GM18499 (cell line): ENCODE data around the gene CENPT.
"Not testable (repeated sequence)": the region's sequence is repeated elsewhere in the genome, so short reads cannot be mapped to it uniquely, and the experiment has no call there.

Experiments used
- ATAC-seq: cut with Tn5 transposase; IDR thresholded peaks from one replicate; pipeline ENCODE4 v1.9.1; 2021; ENCODE audit warnings: moderate number of reproducible peaks; ENCODE audit not compliant: insufficient read depth, unreplicated experiment

Gene CENPT

GRCh38 chr16:67877064-67877463 is 29.6 kb upstream of the CENPT start:
- no peak for ATAC-seq

DNA sequence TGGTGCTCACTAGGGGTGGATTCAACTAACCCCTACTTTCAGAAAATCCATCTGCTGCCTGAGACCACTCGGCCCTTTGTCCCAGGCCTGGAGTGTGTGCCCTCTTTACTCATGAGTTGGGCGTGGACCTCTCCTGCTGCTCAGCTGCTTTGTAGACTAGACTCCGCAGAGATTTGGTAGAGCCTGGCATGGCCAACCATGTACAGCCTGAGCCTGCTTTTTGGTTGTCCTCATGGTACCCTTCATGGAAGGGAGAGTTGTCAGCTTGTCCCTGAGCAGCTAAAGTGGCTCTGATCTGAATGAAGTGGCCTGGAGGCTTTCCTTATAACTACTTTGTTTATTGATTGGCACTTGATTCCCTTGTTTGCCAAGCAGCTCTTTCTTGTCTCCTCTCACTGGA is 26.9 kb upstream of the CENPT start:
- no peak for ATAC-seq

DNA sequence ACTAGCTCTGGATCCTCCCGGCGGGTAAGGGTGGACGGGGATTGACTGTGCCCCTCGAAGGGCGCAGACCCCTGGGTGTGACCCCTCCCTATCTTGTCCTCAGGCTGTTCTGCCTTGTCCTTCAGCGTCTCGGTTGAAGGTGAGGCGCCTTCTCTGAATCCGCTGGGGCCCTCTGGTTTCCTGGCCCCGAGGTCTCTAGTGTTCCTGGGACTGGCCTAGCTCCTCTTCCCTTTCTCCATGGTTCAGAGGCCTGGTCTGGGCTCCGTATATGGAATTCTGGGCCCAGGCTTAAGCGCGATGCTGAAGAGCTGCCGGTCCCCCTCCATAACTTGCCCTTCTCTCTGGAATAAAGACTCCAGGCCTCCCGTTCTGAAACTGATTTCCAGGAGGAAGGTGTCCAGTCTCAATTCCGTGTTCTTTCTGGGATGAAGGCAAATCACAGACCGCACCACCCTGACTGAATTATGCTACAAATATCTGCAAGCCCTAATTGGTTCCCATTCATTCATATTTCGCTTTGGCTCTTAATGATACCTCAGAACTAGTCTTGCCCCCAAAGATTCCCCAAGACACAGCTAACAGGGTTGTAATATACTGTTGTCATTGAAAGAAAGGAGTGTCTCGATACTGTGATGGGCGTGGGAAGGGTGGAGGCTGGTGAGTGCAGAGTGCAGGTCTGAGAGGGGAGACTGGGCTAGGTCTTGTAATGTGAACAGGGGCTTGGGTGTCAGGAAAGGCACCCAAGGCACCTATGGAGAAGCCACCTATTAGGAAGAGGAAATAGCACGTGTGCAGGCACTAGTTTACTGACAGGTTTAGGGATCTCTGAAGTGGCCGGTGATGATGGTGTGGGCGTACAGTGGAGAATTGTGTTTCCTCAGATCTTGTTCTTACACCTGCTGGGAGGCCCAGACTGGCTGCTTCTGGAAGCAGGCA is 26.2 kb upstream of the CENPT start:
- ATAC-seq: no peak

- ATAC-seq: no peak
These were observed 25.3 kb upstream of the CENPT start, which contains the start of gene EDC4 for GRCh38 chr16:67872631-67873434. TSS of gene EDC4 (plus strand) at chr16:67873052. CDS start at chr16:67873262, 210 bp downstream.

GRCh38 chr16:67872131-67872630 is 24.7 kb upstream of the CENPT start:
- ATAC-seq: no peak

DNA sequence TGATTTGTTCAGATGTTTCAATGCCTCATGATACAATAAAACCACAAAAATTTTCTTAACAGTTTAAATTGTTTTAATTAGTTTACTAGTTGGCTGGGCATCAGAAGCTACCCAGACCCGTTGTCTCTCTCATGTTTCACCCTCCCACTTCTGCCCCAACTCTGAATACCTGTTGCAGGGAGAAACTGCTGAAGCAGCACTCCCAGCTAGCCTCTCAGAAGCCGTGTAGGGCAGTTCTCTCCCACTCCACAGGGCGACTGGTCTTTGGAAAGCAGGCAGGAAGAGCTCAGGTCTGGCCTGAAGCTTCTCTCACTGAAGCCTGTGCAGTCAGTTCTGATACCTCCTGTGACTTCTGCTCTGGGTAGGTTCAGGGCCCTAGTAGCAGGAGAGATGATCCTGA is 23.8 kb upstream of the CENPT start:
- ATAC-seq: no peak

GRCh38 chr16:67869653-67870052 is 22.2 kb upstream of the CENPT start:
- no peak for ATAC-seq

DNA sequence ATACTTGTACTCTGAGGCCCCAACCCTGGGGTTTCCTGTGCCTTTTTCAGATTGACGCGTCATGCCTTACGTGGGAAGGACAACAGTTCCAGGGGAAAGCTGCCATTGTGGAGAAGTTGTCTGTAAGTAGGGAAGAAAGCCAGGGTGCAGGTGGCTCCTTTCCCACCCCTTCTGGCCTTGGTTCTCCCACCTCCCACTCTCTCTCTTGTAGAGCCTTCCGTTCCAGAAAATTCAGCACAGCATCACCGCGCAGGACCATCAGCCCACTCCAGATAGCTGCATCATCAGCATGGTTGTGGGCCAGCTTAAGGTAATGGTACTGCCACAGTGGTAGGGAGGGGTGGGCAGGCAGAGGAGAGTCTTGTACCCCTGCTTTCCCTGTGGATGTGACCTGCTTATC is 20.8 kb upstream of the CENPT start:
- ATAC-seq: no peak

GRCh38 chr16:67865318-67865717 is 17.8 kb upstream of the CENPT start:
- no peak for ATAC-seq

DNA sequence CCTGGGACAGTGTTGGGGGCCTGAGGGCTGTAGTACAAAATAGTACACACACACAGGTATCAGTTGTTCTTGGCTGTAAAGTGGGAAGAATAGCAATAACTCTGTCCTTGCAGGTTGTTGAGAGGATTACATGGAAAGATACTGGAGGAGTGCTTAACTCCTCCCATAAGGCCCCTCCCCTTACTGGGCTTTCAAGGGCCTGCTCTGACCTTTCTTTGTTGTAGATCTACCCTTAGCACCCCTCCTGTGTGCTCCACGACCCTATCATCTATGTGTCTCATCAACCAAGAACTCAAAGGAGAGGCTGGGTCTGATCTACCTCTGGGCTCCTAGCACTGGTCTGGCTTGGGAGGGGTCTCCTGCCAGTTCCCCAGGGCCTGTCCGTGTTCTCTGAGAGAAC is 17.1 kb upstream of the CENPT start:
- ATAC-seq: no peak

- ATAC-seq: not testable (repeated sequence)
These were observed 16.6 kb upstream of the CENPT start for GRCh38 chr16:67864044-67864443.

DNA sequence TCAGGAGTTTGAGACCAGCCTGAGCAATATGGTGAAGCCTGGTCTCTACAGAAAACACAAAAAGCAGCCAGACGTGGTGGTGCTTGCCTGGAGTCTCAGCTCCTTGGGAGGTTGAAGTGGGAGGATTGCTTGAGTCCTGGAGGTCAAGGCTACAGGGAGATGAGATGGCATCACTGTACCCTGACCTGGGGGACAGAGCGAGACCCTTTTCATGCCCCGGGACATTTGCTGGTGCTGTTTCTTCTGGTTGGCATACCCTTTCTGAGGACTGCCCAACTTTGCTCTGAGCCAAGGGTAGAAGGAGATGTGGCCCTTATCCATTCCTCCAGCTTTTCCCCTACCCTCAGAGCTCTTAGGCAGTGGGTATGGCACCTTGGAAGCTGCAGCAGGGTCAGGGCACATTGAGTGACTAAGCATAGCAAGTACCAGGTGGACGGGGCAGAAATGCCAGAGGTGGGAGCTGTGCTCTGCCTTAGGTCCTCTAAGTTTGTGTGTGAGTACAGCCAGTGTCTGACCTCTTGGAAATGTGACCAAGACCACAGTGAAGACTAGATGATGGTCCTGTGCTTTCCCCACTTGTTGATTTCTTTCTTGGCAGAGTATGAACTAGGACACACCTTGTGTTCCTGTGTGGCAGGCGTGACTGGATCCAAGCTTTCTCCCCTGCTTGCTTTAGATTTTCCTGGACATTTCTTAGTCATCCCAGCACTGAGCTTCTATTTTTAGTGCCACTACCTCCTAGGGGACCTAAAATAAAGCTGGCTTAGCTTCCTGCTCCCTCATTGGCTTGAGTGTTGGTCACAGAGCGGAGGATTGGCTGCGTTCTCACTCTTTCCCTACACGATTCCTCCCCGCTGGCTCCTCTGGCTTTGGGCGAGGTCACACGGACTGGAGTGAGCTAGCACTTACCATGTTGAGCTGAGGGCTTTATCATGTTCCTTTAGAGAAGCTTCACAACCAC is 15.4 kb upstream of the CENPT start:
- ATAC-seq: no peak

DNA sequence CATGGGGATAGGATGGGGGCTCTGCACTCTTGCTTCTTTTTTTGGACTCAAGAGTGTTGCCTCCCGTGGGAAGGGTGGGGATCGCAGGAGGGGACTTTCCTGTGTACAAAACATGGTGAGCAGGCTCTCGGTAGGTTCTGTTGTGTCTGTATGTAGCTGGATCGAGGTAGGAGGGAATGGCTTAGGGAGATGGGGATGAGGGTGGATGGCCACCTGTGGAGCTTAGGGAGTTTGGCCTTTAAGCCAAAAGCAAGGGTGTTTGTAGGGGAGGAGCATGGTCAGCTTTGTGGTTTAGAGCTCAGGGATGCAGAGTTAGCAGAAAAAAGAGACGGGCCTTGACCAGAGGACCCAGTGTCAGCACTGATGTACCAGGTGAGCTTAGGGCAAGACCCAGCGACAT is 14.4 kb upstream of the CENPT start:
- no peak for ATAC-seq

DNA sequence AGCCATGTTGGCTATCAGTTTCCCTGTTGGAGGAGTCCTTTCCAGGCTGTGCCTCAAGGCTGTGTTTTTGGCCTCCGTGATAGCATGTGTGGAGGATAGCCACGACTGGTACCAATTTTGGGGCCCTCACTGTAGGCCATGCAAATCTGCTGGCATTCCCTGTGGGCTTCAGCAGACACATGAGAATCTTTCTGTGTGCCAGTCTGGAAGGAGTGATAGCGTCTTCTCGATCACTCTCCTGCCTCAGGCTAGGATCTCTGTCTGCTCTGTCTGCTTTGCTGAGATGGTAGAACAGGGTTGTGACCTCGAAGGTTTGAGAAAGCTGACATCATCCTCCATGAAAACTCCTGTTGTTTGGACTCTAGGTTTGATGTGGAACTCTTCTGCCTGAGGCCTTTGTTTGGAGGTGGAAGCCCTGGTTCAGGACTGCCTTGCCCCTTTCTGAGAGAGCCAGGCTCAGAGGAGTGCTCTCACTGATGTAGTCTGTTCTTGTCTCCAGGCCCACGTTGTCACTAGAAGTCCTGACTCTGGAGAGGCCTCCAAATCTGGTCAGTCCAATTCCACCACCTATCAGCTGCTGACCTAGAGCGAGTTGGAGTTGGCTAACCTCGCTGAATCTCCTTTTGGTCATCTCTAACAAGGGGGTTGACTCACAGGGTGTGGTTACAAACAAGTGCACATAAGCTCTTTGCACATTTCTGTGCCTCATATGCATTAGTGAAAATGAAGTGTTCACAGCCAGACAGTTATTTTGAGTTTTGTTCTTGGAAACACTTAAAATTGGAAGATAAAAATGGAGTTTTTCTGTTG is 13.3 kb upstream of the CENPT start:
- no peak for ATAC-seq

- ATAC-seq: no peak
These were observed 11.0 kb upstream of the CENPT start for GRCh38 chr16:67858500-67858899.

DNA sequence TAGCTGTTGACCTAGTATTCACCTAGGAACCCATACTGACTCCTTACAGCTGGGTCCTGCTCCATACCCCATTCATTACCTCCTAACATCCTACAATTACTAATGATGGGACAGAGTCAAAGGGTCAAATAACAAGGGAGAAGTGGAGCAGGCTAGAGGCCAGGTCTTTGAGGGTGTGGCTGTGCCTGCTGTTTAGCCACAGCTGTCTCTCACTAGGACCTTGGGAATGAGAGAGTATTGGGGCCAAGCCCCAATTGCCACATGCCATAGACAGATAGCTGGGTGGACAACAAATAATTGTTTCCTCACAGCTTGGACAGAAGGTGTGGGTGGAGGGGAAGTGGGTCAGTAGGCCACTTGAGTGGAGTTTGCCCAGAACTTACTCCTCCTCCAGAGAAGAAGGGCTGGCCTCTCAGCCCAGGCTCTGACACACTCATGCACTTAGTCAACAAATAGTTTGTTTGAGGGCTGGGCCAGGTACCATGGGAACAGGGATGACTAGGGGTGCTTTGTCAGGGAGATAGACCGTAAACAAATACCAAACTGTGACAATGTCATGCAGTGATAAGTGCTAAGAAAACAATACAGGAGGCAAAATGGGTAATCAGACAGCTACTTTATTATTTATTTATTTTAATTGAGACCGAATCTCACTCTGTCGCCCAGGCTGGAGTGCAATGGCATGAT is 10.2 kb upstream of the CENPT start:
- no peak for ATAC-seq

DNA sequence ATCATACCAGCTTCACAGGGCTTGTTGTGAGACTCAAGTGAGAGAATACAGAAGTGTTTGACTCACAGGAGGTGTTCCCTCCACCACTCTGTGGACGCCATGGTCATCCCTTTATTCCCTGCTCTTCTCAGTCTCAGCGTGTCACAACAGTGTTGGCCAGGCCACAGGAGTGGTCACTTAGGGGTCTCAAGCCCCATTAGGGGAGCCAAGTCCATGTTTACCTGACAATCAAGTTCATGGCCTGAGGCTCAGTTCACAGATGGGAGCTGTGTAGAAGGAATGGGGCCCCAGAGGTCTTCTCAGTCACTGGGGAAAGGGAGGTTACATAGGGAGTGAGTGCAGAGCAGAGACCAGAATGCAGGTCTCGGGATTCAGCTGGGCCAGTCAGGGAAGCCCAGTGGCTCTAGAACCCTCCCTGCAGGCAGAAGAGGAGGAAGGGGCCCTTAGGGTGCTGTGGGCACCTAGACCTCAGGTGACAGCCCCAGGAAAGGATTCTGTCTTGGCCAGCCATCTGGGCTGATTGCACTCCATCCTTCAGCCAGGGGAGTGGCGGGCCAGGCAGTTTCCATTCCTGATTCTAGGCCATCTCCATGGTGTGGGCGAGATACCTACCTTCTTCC is 9.5 kb upstream of the CENPT start:
- ATAC-seq: no peak

- no peak for ATAC-seq
These were observed 8.3 kb upstream of the CENPT start for GRCh38 chr16:67855789-67856188.
